HEK293 (cell line): ENCODE data around the gene MUC13.

Experiments used
- CTCF ChIA-PET: fragments of 350-600 bp; formaldehyde crosslinking; extraction: SDS; loops from one replicate; lab custom pipeline; 2021; ENCODE audit warnings: antibody characterized with exemption; lab: Yijun Ruan, JAX
- POLR2A ChIA-PET: fragments of 300-600 bp; formaldehyde crosslinking; extraction: SDS; loops from one replicate; lab custom pipeline; 2020; ENCODE audit warnings: antibody characterized with exemption, inconsistent platforms; lab: Yijun Ruan, JAX
- H3K27ac ChIP-seq: fragments of 200-500 bp; sonication (Bioruptor generic); 2 replicates; pipeline ENCODE4 v1.5.1; 2014; ENCODE audit warnings: low read depth, low read length, control low read depth, inconsistent platforms; ENCODE audit errors: extremely low read depth
- H3K36me3 ChIP-seq, 2 experiments: fragments of 200-500 bp in 1 of 2; sonication (Bioruptor generic) in 1 of 2; 1 replicate in 1 of 2; 2 replicates in 1 of 2; pipeline ENCODE4 v1.5.1; 2014 to 2017; ENCODE audit warnings: inconsistent platforms in 2 of 2, low read length in 2 of 2; ENCODE audit not compliant: control insufficient read depth in 2 of 2, insufficient read depth in 1 of 2
- H3K4me1 ChIP-seq: fragments of 200-500 bp; sonication (Bioruptor generic); 2 replicates; pipeline ENCODE4 v1.5.1; 2014; ENCODE audit warnings: mild to moderate bottlenecking, low read length, inconsistent platforms; ENCODE audit not compliant: control insufficient read depth, insufficient read depth
- H3K4me3 ChIP-seq: 2 replicates; pipeline ENCODE4 v1.5.1; 2011; ENCODE audit warnings: low read depth, mild to moderate bottlenecking, control low read depth, low read length, moderate library complexity
- H3K9me3 ChIP-seq: fragments of 200-500 bp; sonication (Bioruptor generic); 2 replicates; pipeline ENCODE4 v1.5.1; 2014; ENCODE audit warnings: low read depth, low read length, inconsistent platforms; ENCODE audit not compliant: control insufficient read depth, insufficient read depth
- INSM2 ChIP-seq: fragments of 450-650 bp; formaldehyde crosslinking; IDR thresholded peaks from 2 replicates; pipeline ENCODE4 v1.5.1; 2016; ENCODE audit warnings: missing biosample characterization, missing genetic modification characterization
- KLF16 ChIP-seq: fragments of 450-650 bp; formaldehyde crosslinking; IDR thresholded peaks from 2 replicates; pipeline ENCODE4 v1.5.1; 2017; ENCODE audit warnings: missing biosample characterization, missing genetic modification characterization
- KLF7 ChIP-seq: fragments of 450-650 bp; formaldehyde crosslinking; IDR thresholded peaks from 2 replicates; pipeline ENCODE4 v1.5.1; 2016; ENCODE audit warnings: missing biosample characterization, missing genetic modification characterization, borderline replicate concordance
- OSR2 ChIP-seq: fragments of 450-650 bp; formaldehyde crosslinking; IDR thresholded peaks from 2 replicates; pipeline ENCODE4 v1.5.1; 2016; ENCODE audit warnings: missing biosample characterization, missing genetic modification characterization
- PRDM1 ChIP-seq: fragments of 450-650 bp; formaldehyde crosslinking; IDR thresholded peaks from 2 replicates; pipeline ENCODE4; 2016; ENCODE audit warnings: missing biosample characterization, missing genetic modification characterization
- WT1 ChIP-seq: fragments of 450-650 bp; formaldehyde crosslinking; IDR thresholded peaks from 2 replicates; pipeline ENCODE4 v1.5.1; 2016; ENCODE audit warnings: missing biosample characterization, missing genetic modification characterization
- ZBTB20 ChIP-seq: fragments of 450-650 bp; formaldehyde crosslinking; IDR thresholded peaks from 2 replicates; pipeline ENCODE4 v1.5.1; 2016; ENCODE audit warnings: missing biosample characterization, missing genetic modification characterization
- ZBTB7A ChIP-seq: fragments of 450-650 bp; formaldehyde crosslinking; IDR thresholded peaks from 2 replicates; pipeline ENCODE4 v1.5.1; 2016; ENCODE audit warnings: low read depth, missing biosample characterization, missing genetic modification characterization
- ZFP69B ChIP-seq: fragments of 450-650 bp; formaldehyde crosslinking; IDR thresholded peaks from 2 replicates; pipeline ENCODE4 v1.5.1; 2016; ENCODE audit warnings: missing biosample characterization, missing genetic modification characterization
- ZIC2 ChIP-seq: fragments of 450-650 bp; formaldehyde crosslinking; IDR thresholded peaks from 2 replicates; pipeline ENCODE4 v1.5.1; 2016; ENCODE audit warnings: missing biosample characterization, missing genetic modification characterization
- ZNF112 ChIP-seq: fragments of 450-650 bp; formaldehyde crosslinking; IDR thresholded peaks from 2 replicates; pipeline ENCODE4 v1.5.0; 2017; ENCODE audit warnings: missing biosample characterization, missing genetic modification characterization
- ZNF211 ChIP-seq: fragments of 450-650 bp; formaldehyde crosslinking; IDR thresholded peaks from 2 replicates; pipeline ENCODE4 v1.5.1; 2016; ENCODE audit warnings: low read depth, missing biosample characterization, missing genetic modification characterization
- ZNF214 ChIP-seq: fragments of 450-650 bp; formaldehyde crosslinking; IDR thresholded peaks from 2 replicates; pipeline ENCODE4 v1.5.1; 2017; ENCODE audit warnings: missing biosample characterization, mild to moderate bottlenecking, missing genetic modification characterization, borderline replicate concordance
- ZNF248 ChIP-seq: fragments of 450-650 bp; formaldehyde crosslinking; IDR thresholded peaks from 2 replicates; pipeline ENCODE4 v1.5.1; 2017; ENCODE audit warnings: missing biosample characterization, missing genetic modification characterization
- ZNF394 ChIP-seq: fragments of 450-650 bp; formaldehyde crosslinking; IDR thresholded peaks from 2 replicates; pipeline ENCODE4 v1.5.1; 2016; ENCODE audit warnings: missing biosample characterization, missing genetic modification characterization, mild to moderate bottlenecking, moderate library complexity, borderline replicate concordance
- ZNF473 ChIP-seq: fragments of 450-650 bp; formaldehyde crosslinking; IDR thresholded peaks from 2 replicates; pipeline ENCODE4 v1.5.1; 2017; ENCODE audit warnings: missing biosample characterization, missing genetic modification characterization
- ZNF518A ChIP-seq: fragments of 450-650 bp; formaldehyde crosslinking; conservative IDR thresholded peaks from 2 replicates; pipeline ENCODE4 v1.5.1; 2016; ENCODE audit warnings: low read depth, missing biosample characterization, missing genetic modification characterization
- ZNF544 ChIP-seq: fragments of 450-650 bp; formaldehyde crosslinking; IDR thresholded peaks from 2 replicates; pipeline ENCODE4 v1.5.0; 2017; ENCODE audit warnings: missing biosample characterization, missing genetic modification characterization
- ZNF571 ChIP-seq: fragments of 450-650 bp; formaldehyde crosslinking; IDR thresholded peaks from 2 replicates; pipeline ENCODE4 v1.5.0; 2017; ENCODE audit warnings: missing biosample characterization, missing genetic modification characterization
- ZNF585B ChIP-seq: fragments of 450-650 bp; formaldehyde crosslinking; IDR thresholded peaks from 2 replicates; pipeline ENCODE4 v1.5.1; 2016; ENCODE audit warnings: missing biosample characterization, missing genetic modification characterization
- ZNF623 ChIP-seq: fragments of 450-650 bp; formaldehyde crosslinking; IDR thresholded peaks from 2 replicates; pipeline ENCODE4 v1.5.1; 2016; ENCODE audit warnings: missing biosample characterization, missing genetic modification characterization
- ZNF776 ChIP-seq: fragments of 450-650 bp; formaldehyde crosslinking; IDR thresholded peaks from 2 replicates; pipeline ENCODE4 v1.5.0; 2017; ENCODE audit warnings: missing biosample characterization, missing genetic modification characterization, borderline replicate concordance
- ZNF791 ChIP-seq: fragments of 450-650 bp; formaldehyde crosslinking; IDR thresholded peaks from 2 replicates; pipeline ENCODE4 v1.5.1; 2016; ENCODE audit warnings: missing biosample characterization, missing genetic modification characterization

The MUC13 gene

GRCh38 chr3:124884474-124885101 lies 50.0 kb downstream of the MUC13 start (continued):
- TF ChIP-seq ZNF473 (tag by site-specific recombination), result no peak
- no peak for TF ChIP-seq ZNF214

- TF ChIP-seq ZNF518A, result no peak
- no peak for TF ChIP-seq KLF7 (tag by site-specific recombination)
- TF ChIP-seq ZBTB7A (tag by site-specific recombination), result no peak
- no peak for TF ChIP-seq OSR2 (tag by site-specific recombination)
- TF ChIP-seq ZNF776 (tag by site-specific recombination), result no peak
- peak; percentile 50; the same call in 1 of the 2 replicates for TF ChIP-seq ZNF394 (tag by site-specific recombination)
- Histone ChIP-seq H3K27ac (no peak overlapping the region), H3K4me1 (no peaks in the 10 kb centered on the region), H3K9me3 (no peaks in the 10 kb centered on the region), H3K4me3 (no peak overlapping the region), H3K36me3 (no peaks in the 10 kb centered on the region)
- ChIA-PET POLR2A (no interaction called here), CTCF (interaction anchor here (0.7 kb wide), 1 partner anchor 20 kb away, joined by 4 read pairs; no protein-coding TSS in a partner anchor)
Measured at GRCh38 chr3:124883766-124884473, 50.6 kb downstream of the MUC13 start.

GRCh38 chr3:124882816-124883747 lies 51.5 kb downstream of the MUC13 start:
- H3K27ac ChIP-seq, result no peak overlapping the region
- POLR2A ChIA-PET, result no interaction called here
- no peaks in the 10 kb centered on the region for H3K36me3 ChIP-seq
- no peaks in the 10 kb centered on the region for H3K9me3 ChIP-seq
- no peak for TF ChIP-seq ZNF248 (tag by site-specific recombination)
- no peak for TF ChIP-seq INSM2 (tag by site-specific recombination)
- no peak for TF ChIP-seq ZNF571 (tag by site-specific recombination)
- no peak for TF ChIP-seq ZNF623 (tag by site-specific recombination)
- no peak for TF ChIP-seq ZFP69B
- TF ChIP-seq ZNF585B, result no peak
- no peak for TF ChIP-seq WT1 (tag by site-specific recombination)
- TF ChIP-seq ZNF112, result no peak
- TF ChIP-seq ZNF791 (tag by site-specific recombination), result no peak
- no peak for TF ChIP-seq ZNF544
- TF ChIP-seq KLF16 (tag by site-specific recombination), result no peak
- no peak for TF ChIP-seq ZIC2 (tag by site-specific recombination)
- no peak for TF ChIP-seq ZBTB20 (tag by site-specific recombination)
- TF ChIP-seq OSR2 (tag by site-specific recombination), result no peak
- no peak for TF ChIP-seq PRDM1 (tag by site-specific recombination)
- TF ChIP-seq ZNF211 (tag by site-specific recombination), result no peak
- CTCF ChIA-PET, result interaction anchor here (0.6 kb wide), 1 partner anchor 465 kb away, joined by 3 read pairs; no protein-coding TSS in a partner anchor
- H3K4me3 ChIP-seq, result no peak overlapping the region
- H3K4me1 ChIP-seq, result no peaks in the 10 kb centered on the region
